Measurements from ENCODE around the gene PLN. TPM values are rescaled to one million over a fixed set of nuclear protein-coding genes. Genes with fewer than 3 reads are reported as not detected.

Gene PLN
- total RNA-seq, 1 experiment from 2014 or later = not detected

GRCh38 chr6:118581489-118581959 is 33.4 kb downstream of the PLN start (continued):
- no peak for TF ChIP-seq ERG (CRISPR knock-in tag; IDR thresholded peaks at IDR 0.05)

- H3K36me3 Mint-ChIP-seq = peaks cover 8% of the 10 kb centered on the region
- ChIA-PET CTCF (no interaction called here), POLR2A (no interaction called here)
- ATAC-seq (no peak), DNase-seq (ENCODE audit: low spot score) (no peak)
- H3K9me3 Mint-ChIP-seq = peaks cover 9% of the 10 kb centered on the region
- peaks cover 27% of the 10 kb centered on the region for H3K4me1 Mint-ChIP-seq
- H3K27ac Mint-ChIP-seq = no peak overlapping the region
- TF ChIP-seq SP1 (CRISPR knock-in tag; conservative IDR thresholded peaks at IDR 0.05) = no peak
- TF ChIP-seq STAT6 (CRISPR knock-in tag; conservative IDR thresholded peaks at IDR 0.05; ENCODE audit: low read depth) = no peak
- no peak for TF ChIP-seq ATF3 (CRISPR knock-in tag; conservative IDR thresholded peaks at IDR 0.05)
- TF ChIP-seq OVOL2 (CRISPR knock-in tag; IDR thresholded peaks at IDR 0.05; ENCODE audit: borderline replicate concordance) = no peak
- no peak for TF ChIP-seq CREB1 (CRISPR knock-in tag; IDR thresholded peaks at IDR 0.05)
- no peak for TF ChIP-seq KAT7 (CRISPR knock-in tag; IDR thresholded peaks at IDR 0.05; ENCODE audit: borderline replicate concordance)
- TF ChIP-seq NFE2L1 (CRISPR knock-in tag; IDR thresholded peaks at IDR 0.05) = no peak
- TF ChIP-seq E2F4 (CRISPR knock-in tag; IDR thresholded peaks at IDR 0.05; ENCODE audit: borderline replicate concordance, low read depth) = no peak
- no peak for TF ChIP-seq ZNF532 (CRISPR knock-in tag; IDR thresholded peaks at IDR 0.05; ENCODE audit: borderline replicate concordance)
- no peak for TF ChIP-seq IRF1 (CRISPR knock-in tag; IDR thresholded peaks at IDR 0.05)
- TF ChIP-seq ESRRA (CRISPR knock-in tag; IDR thresholded peaks at IDR 0.05; ENCODE audit: borderline replicate concordance) = no peak
- TF ChIP-seq ZBTB21 (CRISPR knock-in tag; IDR thresholded peaks at IDR 0.05; ENCODE audit: borderline replicate concordance) = no peak
- TF ChIP-seq ZMAT4 (CRISPR knock-in tag; IDR thresholded peaks at IDR 0.05) = no peak
- TF ChIP-seq ERG (CRISPR knock-in tag; IDR thresholded peaks at IDR 0.05) = no peak
- TF ChIP-seq EMX1 (CRISPR knock-in tag; IDR thresholded peaks at IDR 0.05) = no peak
- TF ChIP-seq SOX15 (CRISPR knock-in tag; IDR thresholded peaks at IDR 0.05) = no peak
- TF ChIP-seq FOXJ3 (CRISPR knock-in tag; IDR thresholded peaks at IDR 0.05; ENCODE audit: borderline replicate concordance) = no peak
- TF ChIP-seq MLX (CRISPR knock-in tag; IDR thresholded peaks at IDR 0.05) = no peak
- no peak for TF ChIP-seq E2F5 (CRISPR knock-in tag; IDR thresholded peaks at IDR 0.05)
- TF ChIP-seq JUN (CRISPR knock-in tag; IDR thresholded peaks at IDR 0.05) = no peak
- no peaks in the 10 kb centered on the region for H3K27me3 Mint-ChIP-seq (ENCODE audit: low read depth)
- H3K4me3 Mint-ChIP-seq = no peak overlapping the region
Measured at GRCh38 chr6:118584911-118585310, 36.8 kb downstream of the PLN start.

Measured in WTC11 (cell line).